HEK293 (cell line): ENCODE results near the gene POLN.

Experiments
- CTCF ChIA-PET: fragments of 350-600 bp; formaldehyde crosslinking; extraction: SDS; loops from one replicate; lab custom pipeline; 2021; ENCODE audit warnings: antibody characterized with exemption; lab: Yijun Ruan, JAX
- POLR2A ChIA-PET: fragments of 300-600 bp; formaldehyde crosslinking; extraction: SDS; loops from one replicate; lab custom pipeline; 2020; ENCODE audit warnings: antibody characterized with exemption, inconsistent platforms; lab: Yijun Ruan, JAX
- H3K27ac ChIP-seq: fragments of 200-500 bp; sonication (Bioruptor generic); 2 replicates; pipeline ENCODE4 v1.5.1; 2014; ENCODE audit warnings: low read depth, low read length, control low read depth, inconsistent platforms; ENCODE audit errors: extremely low read depth
- H3K36me3 ChIP-seq, 2 experiments: fragments of 200-500 bp in 1 of 2; sonication (Bioruptor generic) in 1 of 2; 1 replicate in 1 of 2; 2 replicates in 1 of 2; pipeline ENCODE4 v1.5.1; 2014 to 2017; ENCODE audit warnings: inconsistent platforms in 2 of 2, low read length in 2 of 2; ENCODE audit not compliant: control insufficient read depth in 2 of 2, insufficient read depth in 1 of 2
- H3K4me1 ChIP-seq: fragments of 200-500 bp; sonication (Bioruptor generic); 2 replicates; pipeline ENCODE4 v1.5.1; 2014; ENCODE audit warnings: mild to moderate bottlenecking, low read length, inconsistent platforms; ENCODE audit not compliant: control insufficient read depth, insufficient read depth
- H3K4me3 ChIP-seq: 2 replicates; pipeline ENCODE4 v1.5.1; 2011; ENCODE audit warnings: low read depth, mild to moderate bottlenecking, control low read depth, low read length, moderate library complexity
- H3K9me3 ChIP-seq: fragments of 200-500 bp; sonication (Bioruptor generic); 2 replicates; pipeline ENCODE4 v1.5.1; 2014; ENCODE audit warnings: low read depth, low read length, inconsistent platforms; ENCODE audit not compliant: control insufficient read depth, insufficient read depth
- BCL11B ChIP-seq: fragments of 450-650 bp; formaldehyde crosslinking; IDR thresholded peaks from 2 replicates; pipeline ENCODE4 v1.5.1; 2016; ENCODE audit warnings: low read depth, missing biosample characterization, missing genetic modification characterization
- EGR2 ChIP-seq: fragments of 450-650 bp; formaldehyde crosslinking; IDR thresholded peaks from 2 replicates; pipeline ENCODE4 v1.5.1; 2016; ENCODE audit warnings: low read depth, missing biosample characterization, missing genetic modification characterization
- GLIS1 ChIP-seq: fragments of 450-650 bp; formaldehyde crosslinking; IDR thresholded peaks from 2 replicates; pipeline ENCODE4 v1.5.1; 2016; ENCODE audit warnings: missing biosample characterization, missing genetic modification characterization
- GLIS2 ChIP-seq: fragments of 450-650 bp; formaldehyde crosslinking; IDR thresholded peaks from 2 replicates; pipeline ENCODE4 v1.5.1; 2016; ENCODE audit warnings: missing biosample characterization, missing genetic modification characterization
- KLF1 ChIP-seq: fragments of 450-650 bp; formaldehyde crosslinking; IDR thresholded peaks from 2 replicates; pipeline ENCODE4 v1.5.1; 2016; ENCODE audit warnings: missing biosample characterization, missing genetic modification characterization
- KLF8 ChIP-seq: fragments of 450-650 bp; formaldehyde crosslinking; IDR thresholded peaks from 2 replicates; pipeline ENCODE4 v1.5.1; 2016; ENCODE audit warnings: missing biosample characterization, missing genetic modification characterization
- REPIN1 ChIP-seq: fragments of 450-650 bp; formaldehyde crosslinking; IDR thresholded peaks from 2 replicates; pipeline ENCODE4 v1.5.1; 2017; ENCODE audit warnings: missing biosample characterization, missing genetic modification characterization, low read depth
- SP3 ChIP-seq: fragments of 450-650 bp; formaldehyde crosslinking; IDR thresholded peaks from 2 replicates; pipeline ENCODE4 v1.5.1; 2016; ENCODE audit warnings: missing biosample characterization, missing genetic modification characterization
- SP7 ChIP-seq: fragments of 450-650 bp; formaldehyde crosslinking; IDR thresholded peaks from 2 replicates; pipeline ENCODE4 v1.5.1; 2016; ENCODE audit warnings: missing biosample characterization, missing genetic modification characterization
- TCF7L2 ChIP-seq: IDR thresholded peaks from 2 replicates; pipeline ENCODE4 v1.6.1; 2011; ENCODE audit warnings: low read depth, mild to moderate bottlenecking, inconsistent platforms, low read length, moderate library complexity, borderline replicate concordance
- ZBTB10 ChIP-seq: fragments of 450-650 bp; formaldehyde crosslinking; IDR thresholded peaks from 2 replicates; pipeline ENCODE4 v1.5.1; 2016; ENCODE audit warnings: missing biosample characterization, missing genetic modification characterization
- ZBTB8A ChIP-seq: fragments of 450-650 bp; formaldehyde crosslinking; IDR thresholded peaks from 2 replicates; pipeline ENCODE4 v1.5.1; 2016; ENCODE audit warnings: missing biosample characterization, missing genetic modification characterization
- ZEB2 ChIP-seq: fragments of 450-650 bp; formaldehyde crosslinking; IDR thresholded peaks from 2 replicates; pipeline ENCODE4 v1.5.1; 2016; ENCODE audit warnings: missing biosample characterization, missing genetic modification characterization
- ZFHX2 ChIP-seq: fragments of 450-650 bp; formaldehyde crosslinking; conservative IDR thresholded peaks from 2 replicates; pipeline ENCODE4 v1.5.1; 2016; ENCODE audit warnings: missing biosample characterization, missing genetic modification characterization
- ZFP69B ChIP-seq: fragments of 450-650 bp; formaldehyde crosslinking; IDR thresholded peaks from 2 replicates; pipeline ENCODE4 v1.5.1; 2016; ENCODE audit warnings: missing biosample characterization, missing genetic modification characterization
- ZIC2 ChIP-seq: fragments of 450-650 bp; formaldehyde crosslinking; IDR thresholded peaks from 2 replicates; pipeline ENCODE4 v1.5.1; 2016; ENCODE audit warnings: missing biosample characterization, missing genetic modification characterization
- ZNF140 ChIP-seq: fragments of 450-650 bp; formaldehyde crosslinking; IDR thresholded peaks from 2 replicates; pipeline ENCODE4 v1.5.1; 2016; ENCODE audit warnings: missing biosample characterization, missing genetic modification characterization
- ZNF184 ChIP-seq: fragments of 450-650 bp; IDR thresholded peaks from 2 replicates; pipeline ENCODE4 v1.5.1; 2018; ENCODE audit warnings: missing biosample characterization, mild to moderate bottlenecking, missing genetic modification characterization
- ZNF274 ChIP-seq, 2 experiments: fragments of 200-500 bp in 1 of 2; fragments of 450-650 bp in 1 of 2; sonication (Bioruptor generic) in 1 of 2; formaldehyde crosslinking in 1 of 2; IDR thresholded peaks; 2 replicates each; pipeline versions ENCODE4 v1.5.1 to v1.6.1; 2014 to 2016; ENCODE audit warnings: borderline replicate concordance in 1 of 2, inconsistent platforms in 1 of 2, low read length in 1 of 2, missing biosample characterization in 1 of 2, missing genetic modification characterization in 1 of 2
- ZNF335 ChIP-seq: fragments of 450-650 bp; formaldehyde crosslinking; conservative IDR thresholded peaks from 2 replicates; pipeline ENCODE4 v1.5.1; 2016; ENCODE audit warnings: missing biosample characterization, missing genetic modification characterization
- ZNF362 ChIP-seq: fragments of 450-650 bp; formaldehyde crosslinking; IDR thresholded peaks from 2 replicates; pipeline ENCODE4 v1.5.1; 2016; ENCODE audit warnings: missing biosample characterization, missing genetic modification characterization
- ZNF423 ChIP-seq: fragments of 450-650 bp; formaldehyde crosslinking; IDR thresholded peaks from 2 replicates; pipeline ENCODE4 v1.5.1; 2016; ENCODE audit warnings: missing biosample characterization, missing genetic modification characterization
- ZNF624 ChIP-seq: fragments of 450-650 bp; formaldehyde crosslinking; IDR thresholded peaks from 2 replicates; pipeline ENCODE4 v1.5.1; 2017; ENCODE audit warnings: missing biosample characterization, missing genetic modification characterization
- ZNF692 ChIP-seq: fragments of 450-650 bp; formaldehyde crosslinking; IDR thresholded peaks from 2 replicates; pipeline ENCODE4 v1.5.1; 2016; ENCODE audit warnings: missing biosample characterization, missing genetic modification characterization
- ZNF768 ChIP-seq: fragments of 450-650 bp; formaldehyde crosslinking; IDR thresholded peaks from 2 replicates; pipeline ENCODE4 v1.5.1; 2018; ENCODE audit warnings: missing biosample characterization, mild to moderate bottlenecking, missing genetic modification characterization
- ZNF777 ChIP-seq: fragments of 450-650 bp; formaldehyde crosslinking; IDR thresholded peaks from 2 replicates; pipeline ENCODE4 v1.5.1; 2017; ENCODE audit warnings: missing biosample characterization, missing genetic modification characterization, borderline replicate concordance
- ZSCAN18 ChIP-seq: fragments of 450-650 bp; formaldehyde crosslinking; IDR thresholded peaks from 2 replicates; pipeline ENCODE4 v1.5.1; 2016; ENCODE audit warnings: missing biosample characterization, missing genetic modification characterization
- ZSCAN4 ChIP-seq: fragments of 450-650 bp; formaldehyde crosslinking; IDR thresholded peaks from 2 replicates; pipeline ENCODE4 v1.5.1; 2017; ENCODE audit warnings: missing biosample characterization, missing genetic modification characterization
- ZXDB ChIP-seq: fragments of 450-650 bp; formaldehyde crosslinking; IDR thresholded peaks from 2 replicates; pipeline ENCODE4 v1.5.1; 2016; ENCODE audit warnings: missing biosample characterization, missing genetic modification characterization

POLN gene

GRCh38 chr4:2059726-2060602 lies 182.0 kb downstream of the POLN start:
- Histone ChIP-seq H3K4me1 (no peaks in the 10 kb centered on the region), H3K9me3 (no peaks in the 10 kb centered on the region), H3K36me3 (peaks cover 0 to 34% of the 10 kb centered on the region in 2 experiments; a peak in 1 of 3 replicates), H3K27ac (peak overlapping the region; percentile 66; the same call in 1 of the 2 replicates), H3K4me3 (peak overlapping the region; percentile 43)
- ChIA-PET POLR2A (interaction anchor here (0.6 to 0.7 kb wide), 2 partner anchors 27 to 188 kb away, joined by 4 to 6 read pairs; no protein-coding TSS in a partner anchor), CTCF (interaction anchor here (0.6 to 0.7 kb wide), 2 partner anchors 10 to 156 kb away, joined by 3 read pairs; no protein-coding TSS in a partner anchor)
- no peak for TF ChIP-seq ZNF274 (IDR thresholded peaks at IDR 0.05; ENCODE audit: low read length)
- TF ChIP-seq ZNF274 (tag by site-specific recombination; IDR thresholded peaks at IDR 0.05; ENCODE audit: borderline replicate concordance), result no peak
- peak; percentile 61; the same call in 1 of the 2 replicates for TF ChIP-seq BCL11B (tag by site-specific recombination)
- peak; percentile 85 for TF ChIP-seq ZBTB8A (tag by site-specific recombination)
- peak; percentile 26; the same call in 1 of the 2 replicates for TF ChIP-seq KLF8 (tag by site-specific recombination)
- TF ChIP-seq ZNF335 (tag by site-specific recombination), result peak; percentile 36; the same call in 1 of the 2 replicates
- no peak for TF ChIP-seq ZNF184 (tag by site-specific recombination)
- TF ChIP-seq ZSCAN18 (tag by site-specific recombination), result no peak
- TF ChIP-seq ZXDB, result peak; percentile 39; the same call in 1 of the 2 replicates
- peak; percentile 45; the same call in 1 of the 2 replicates for TF ChIP-seq ZNF692 (tag by site-specific recombination)
- TF ChIP-seq ZNF624, result no peak
- no peak for TF ChIP-seq ZNF140
- TF ChIP-seq ZNF777, result no peak
- peak; percentile 21; the same call in 1 of the 2 replicates for TF ChIP-seq KLF1 (tag by site-specific recombination)
- 0 out of 2 replicates have a peak, but pooled peaks have one; percentile 13 for TF ChIP-seq EGR2 (tag by site-specific recombination)
- peak; percentile 52; the same call in 1 of the 2 replicates for TF ChIP-seq ZEB2
- peak; percentile 25; the same call in 1 of the 2 replicates for TF ChIP-seq SP3
- TF ChIP-seq SP7 (tag by site-specific recombination), result peak; percentile 58
- no peak for TF ChIP-seq ZNF768 (tag by site-specific recombination)
- TF ChIP-seq ZSCAN4 (tag by site-specific recombination), result no peak
- TF ChIP-seq ZIC2 (tag by site-specific recombination), result peak; percentile 72
- TF ChIP-seq ZNF362 (tag by site-specific recombination), result no peak
- TF ChIP-seq TCF7L2, result no peak
- peak; percentile 89 for TF ChIP-seq GLIS1 (tag by site-specific recombination)
- 0 out of 2 replicates have a peak, but pooled peaks have one; percentile 20 for TF ChIP-seq ZFP69B (tag by site-specific recombination)
- peak; percentile 71 for TF ChIP-seq GLIS2 (tag by site-specific recombination)
- TF ChIP-seq ZFHX2 (tag by site-specific recombination), result peak; percentile 53; the same call in 1 of the 2 replicates
- TF ChIP-seq ZNF423, result peak; percentile 81
- no peak for TF ChIP-seq REPIN1
- 0 out of 2 replicates have a peak, but pooled peaks have one; percentile 37 for TF ChIP-seq ZBTB10 (tag by site-specific recombination)
